Astrocyte (in vitro differentiated cells and primary cell): Measurements from ENCODE around the gene CLDN19.

Source experiments
- EZH2 ChIP-seq: IDR thresholded peaks from 2 replicates; pipeline ENCODE4 v1.6.1; 2012; ENCODE audit warnings: mild to moderate bottlenecking, low read length, inconsistent platforms; ENCODE audit not compliant: insufficient read depth
- TF ChIP-seq, protein P1 (sequence below): IDR thresholded peaks from 2 replicates; pipeline ENCODE4 v1.5.1; 2011; ENCODE audit warnings: low read depth, mild to moderate bottlenecking, inconsistent platforms, low read length, moderate library complexity; ENCODE audit not compliant: insufficient read depth

DNA sequence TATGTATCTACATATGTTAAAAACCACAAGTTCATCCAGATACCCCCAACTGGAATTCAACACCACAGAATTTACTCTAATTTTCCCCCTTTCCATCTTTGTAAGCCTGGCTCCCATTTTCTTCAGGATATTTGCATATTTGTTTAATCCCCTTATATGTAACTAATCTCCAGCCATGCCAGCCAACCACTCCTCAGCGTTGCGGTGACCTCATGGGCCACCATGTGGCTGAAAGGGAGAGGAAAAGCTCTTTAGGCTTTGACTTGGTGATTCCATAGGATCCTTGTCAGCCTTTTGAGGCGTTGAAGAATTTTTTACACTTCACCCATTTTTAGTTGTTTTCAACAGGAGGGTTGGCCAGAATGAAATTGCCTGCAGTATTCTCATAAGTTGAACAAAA is 10.0 kb downstream of the CLDN19 start:
- TF ChIP-seq, protein P1, sequence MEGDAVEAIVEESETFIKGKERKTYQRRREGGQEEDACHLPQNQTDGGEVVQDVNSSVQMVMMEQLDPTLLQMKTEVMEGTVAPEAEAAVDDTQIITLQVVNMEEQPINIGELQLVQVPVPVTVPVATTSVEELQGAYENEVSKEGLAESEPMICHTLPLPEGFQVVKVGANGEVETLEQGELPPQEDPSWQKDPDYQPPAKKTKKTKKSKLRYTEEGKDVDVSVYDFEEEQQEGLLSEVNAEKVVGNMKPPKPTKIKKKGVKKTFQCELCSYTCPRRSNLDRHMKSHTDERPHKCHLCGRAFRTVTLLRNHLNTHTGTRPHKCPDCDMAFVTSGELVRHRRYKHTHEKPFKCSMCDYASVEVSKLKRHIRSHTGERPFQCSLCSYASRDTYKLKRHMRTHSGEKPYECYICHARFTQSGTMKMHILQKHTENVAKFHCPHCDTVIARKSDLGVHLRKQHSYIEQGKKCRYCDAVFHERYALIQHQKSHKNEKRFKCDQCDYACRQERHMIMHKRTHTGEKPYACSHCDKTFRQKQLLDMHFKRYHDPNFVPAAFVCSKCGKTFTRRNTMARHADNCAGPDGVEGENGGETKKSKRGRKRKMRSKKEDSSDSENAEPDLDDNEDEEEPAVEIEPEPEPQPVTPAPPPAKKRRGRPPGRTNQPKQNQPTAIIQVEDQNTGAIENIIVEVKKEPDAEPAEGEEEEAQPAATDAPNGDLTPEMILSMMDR, result no peak
- TF ChIP-seq EZH2, result no peak
